ENCODE measurements around the gene LCORL. TPM values are rescaled to one million over a fixed set of nuclear protein-coding genes. Genes with fewer than 3 reads are reported as not detected.

The LCORL gene
- total RNA-seq, 1 donor from 2014 or later = 1.4 TPM

DNA sequence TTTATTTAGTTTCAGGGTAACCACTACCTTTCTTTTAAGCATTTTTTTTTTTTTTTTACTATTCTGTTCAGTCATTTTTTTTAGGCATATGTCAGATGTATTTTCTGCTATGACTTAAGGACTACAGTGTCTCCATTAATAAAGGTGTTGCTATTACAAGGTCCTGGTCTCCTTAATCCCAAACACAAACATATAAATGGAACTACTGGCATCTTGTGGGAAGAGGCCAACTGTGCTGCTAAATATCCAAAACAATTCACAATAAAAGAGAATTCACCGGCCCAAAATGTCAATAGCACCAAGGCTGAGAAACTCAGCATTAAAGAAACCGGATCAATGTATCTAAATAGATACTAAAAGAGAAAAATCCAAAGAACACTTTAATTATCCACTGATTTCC, 26.4 kb downstream of the LCORL start:
- no peaks in the 10 kb centered on the region for H3K27me3 ChIP-seq
- H3K9me3 ChIP-seq = no peaks in the 10 kb centered on the region
- no peak overlapping the region for H3K4me3 ChIP-seq
- TF ChIP-seq, protein P1, sequence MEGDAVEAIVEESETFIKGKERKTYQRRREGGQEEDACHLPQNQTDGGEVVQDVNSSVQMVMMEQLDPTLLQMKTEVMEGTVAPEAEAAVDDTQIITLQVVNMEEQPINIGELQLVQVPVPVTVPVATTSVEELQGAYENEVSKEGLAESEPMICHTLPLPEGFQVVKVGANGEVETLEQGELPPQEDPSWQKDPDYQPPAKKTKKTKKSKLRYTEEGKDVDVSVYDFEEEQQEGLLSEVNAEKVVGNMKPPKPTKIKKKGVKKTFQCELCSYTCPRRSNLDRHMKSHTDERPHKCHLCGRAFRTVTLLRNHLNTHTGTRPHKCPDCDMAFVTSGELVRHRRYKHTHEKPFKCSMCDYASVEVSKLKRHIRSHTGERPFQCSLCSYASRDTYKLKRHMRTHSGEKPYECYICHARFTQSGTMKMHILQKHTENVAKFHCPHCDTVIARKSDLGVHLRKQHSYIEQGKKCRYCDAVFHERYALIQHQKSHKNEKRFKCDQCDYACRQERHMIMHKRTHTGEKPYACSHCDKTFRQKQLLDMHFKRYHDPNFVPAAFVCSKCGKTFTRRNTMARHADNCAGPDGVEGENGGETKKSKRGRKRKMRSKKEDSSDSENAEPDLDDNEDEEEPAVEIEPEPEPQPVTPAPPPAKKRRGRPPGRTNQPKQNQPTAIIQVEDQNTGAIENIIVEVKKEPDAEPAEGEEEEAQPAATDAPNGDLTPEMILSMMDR (IDR thresholded peaks at IDR 0.05) = no peak
- no peaks in the 10 kb centered on the region for H3K36me3 ChIP-seq
- H3K4me1 ChIP-seq = no peaks in the 10 kb centered on the region
- DNase-seq (ENCODE audit: low spot score in 2 of 2) = no peak
- intact Hi-C loops (cut with DNase I) = no loop called here
- H3K27ac ChIP-seq = no peak overlapping the region

DNA sequence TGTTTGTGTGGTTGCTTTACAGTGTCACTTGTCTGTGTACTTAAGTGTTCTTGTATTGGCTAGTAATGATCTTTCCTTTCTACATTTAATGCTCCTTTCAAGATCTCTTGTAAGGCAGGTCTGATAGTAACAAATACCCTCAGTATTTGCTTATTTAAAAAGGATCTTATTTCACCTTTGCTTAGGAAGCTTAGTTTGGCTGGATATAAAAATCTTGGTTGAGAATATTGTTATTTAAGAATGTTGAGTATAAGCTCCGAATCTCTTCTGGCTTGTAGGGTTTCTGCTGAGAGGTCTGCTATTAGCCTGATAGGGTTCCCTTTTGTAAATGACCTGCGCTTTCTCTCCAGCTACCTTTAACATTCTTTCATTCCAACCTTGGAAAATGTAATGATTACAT, 35.7 kb downstream of the LCORL start:
- Histone ChIP-seq H3K4me1 (no peaks in the 10 kb centered on the region), H3K4me3 (no peak overlapping the region), H3K9me3 (peaks cover 0 to 57% of the 10 kb centered on the region in 2 donors), H3K27ac (no peak overlapping the region), H3K36me3 (no peaks in the 10 kb centered on the region), H3K27me3 (no peaks in the 10 kb centered on the region)
- TF ChIP-seq, protein P1 (IDR thresholded peaks at IDR 0.05) = no peak
- no peak for DNase-seq (ENCODE audit: low spot score in 2 of 2)
- intact Hi-C loops (cut with DNase I) = no loop called here

- no peak overlapping the region for H3K27ac ChIP-seq
- H3K4me1 ChIP-seq = no peaks in the 10 kb centered on the region
- intact Hi-C loops (cut with DNase I) = no loop called here
- DNase-seq (ENCODE audit: low spot score in 2 of 2) = no peak
- TF ChIP-seq, protein P1 (IDR thresholded peaks at IDR 0.05) = no peak
- peaks cover 7 to 62% of the 10 kb centered on the region in 2 donors for H3K9me3 ChIP-seq
- no peak overlapping the region for H3K4me3 ChIP-seq
- H3K36me3 ChIP-seq = no peaks in the 10 kb centered on the region
- H3K27me3 ChIP-seq = no peaks in the 10 kb centered on the region
Observed at GRCh38 chr4:17981063-17981462, 40.5 kb downstream of the LCORL start.

- Histone ChIP-seq H3K4me1 (no peaks in the 10 kb centered on the region), H3K27me3 (no peaks in the 10 kb centered on the region), H3K9me3 (no peaks in the 10 kb centered on the region), H3K27ac (no peak overlapping the region), H3K4me3 (no peak overlapping the region), H3K36me3 (no peaks in the 10 kb centered on the region)
- intact Hi-C loops (cut with DNase I) = no loop called here
- TF ChIP-seq, protein P1 (IDR thresholded peaks at IDR 0.05) = no peak
- no peak for DNase-seq (ENCODE audit: low spot score in 2 of 2)
Observed at GRCh38 chr4:17968721-17969120, 52.8 kb downstream of the LCORL start.

DNA sequence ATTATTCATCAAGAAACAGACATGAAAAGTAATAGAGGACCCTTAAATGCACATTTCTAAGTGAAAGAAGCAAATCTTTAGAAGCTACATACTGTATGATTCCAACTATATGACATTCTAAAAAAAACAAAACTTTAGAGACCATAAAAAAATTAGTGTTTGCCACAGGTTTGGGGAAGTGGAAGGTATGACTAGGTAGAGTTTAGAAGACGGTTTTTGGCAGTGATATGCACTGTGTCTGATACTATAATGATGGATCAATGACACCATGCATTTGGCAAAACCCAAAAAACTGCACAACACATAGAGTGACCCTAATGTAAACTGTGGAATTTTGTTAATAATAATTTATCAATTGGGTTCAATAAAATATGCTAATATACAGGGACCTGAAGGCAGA, 54.5 kb downstream of the LCORL start:
- Histone ChIP-seq H3K36me3 (no peaks in the 10 kb centered on the region), H3K9me3 (no peaks in the 10 kb centered on the region), H3K4me3 (no peak overlapping the region), H3K4me1 (no peaks in the 10 kb centered on the region), H3K27me3 (no peaks in the 10 kb centered on the region), H3K27ac (no peak overlapping the region)
- no peak for DNase-seq (ENCODE audit: low spot score in 2 of 2)
- TF ChIP-seq, protein P1 (IDR thresholded peaks at IDR 0.05) = no peak
- intact Hi-C loops (cut with DNase I) = no loop called here

DNA sequence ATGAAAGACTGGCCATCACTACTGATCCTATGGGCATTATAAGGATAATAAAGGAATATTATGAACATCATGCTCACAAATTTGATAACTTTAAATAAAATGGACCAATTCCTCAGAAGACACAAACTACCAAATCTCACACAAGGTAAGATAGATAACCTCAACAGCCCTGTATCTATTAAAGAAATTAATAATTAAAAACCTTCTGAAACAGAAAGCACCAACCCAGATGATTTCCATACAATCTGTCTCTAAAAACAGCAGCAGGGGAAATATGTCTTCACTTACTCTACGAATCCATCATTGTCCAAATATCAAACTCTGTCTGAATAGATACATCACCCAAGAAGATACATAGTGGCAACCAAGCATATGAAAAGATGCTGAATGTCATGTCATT, 55.2 kb downstream of the LCORL start:
- TF ChIP-seq, protein P1 (IDR thresholded peaks at IDR 0.05) = no peak
- Histone ChIP-seq H3K27ac (no peak overlapping the region), H3K27me3 (no peaks in the 10 kb centered on the region), H3K4me3 (no peak overlapping the region), H3K9me3 (no peaks in the 10 kb centered on the region), H3K36me3 (peaks cover 0 to 7% of the 10 kb centered on the region in 2 donors), H3K4me1 (no peaks in the 10 kb centered on the region)
- intact Hi-C loops (cut with DNase I) = no loop called here
- no peak for DNase-seq (ENCODE audit: low spot score in 2 of 2)
